RWPE2 (cell line): ENCODE measurements around the gene CALR3.

Experiments used
- ATAC-seq: fragments of 200-7000 bp; cut with Tn5 transposase; 3 replicates; pipeline ENCODE4 v1.9.1; 2021; ENCODE audit warnings: low read depth
- DNase-seq: peaks from one replicate; pipeline ENCODE4 v3.0.0-alpha.2; 2020; ENCODE audit warnings: low spot score
- H3K27ac ChIP-seq: fragments of 450-650 bp; 2 replicates; pipeline ENCODE4 v1.5.1; 2017; ENCODE audit warnings: mild to moderate bottlenecking; ENCODE audit not compliant: poor library complexity, severe bottlenecking
- H3K27me3 ChIP-seq: fragments of 250-450 bp; sonication (Bioruptor Pico); 2 replicates; pipeline ENCODE4 v1.5.1; 2021; ENCODE audit warnings: mild to moderate bottlenecking, moderate library complexity; ENCODE audit not compliant: insufficient read depth, poor library complexity, severe bottlenecking
- H3K36me3 ChIP-seq: fragments of 250-450 bp; sonication (Bioruptor Pico); 2 replicates; pipeline ENCODE4 v1.5.1; 2020; ENCODE audit warnings: low read depth, mild to moderate bottlenecking, moderate library complexity
- H3K4me1 ChIP-seq: fragments of 250-450 bp; sonication (Bioruptor Pico); 2 replicates; pipeline ENCODE4 v1.5.1; 2021; ENCODE audit warnings: mild to moderate bottlenecking, moderate library complexity; ENCODE audit not compliant: insufficient read depth, poor library complexity, severe bottlenecking
- H3K4me3 ChIP-seq: fragments of 250-450 bp; sonication (Bioruptor Pico); 2 replicates; pipeline ENCODE4 v1.5.1; 2021; ENCODE audit warnings: mild to moderate bottlenecking, moderate library complexity; ENCODE audit not compliant: severe bottlenecking
- H3K9me3 ChIP-seq: fragments of 250-450 bp; sonication (Bioruptor Pico); 2 replicates; pipeline ENCODE4 v1.5.1; 2021; ENCODE audit warnings: mild to moderate bottlenecking, moderate library complexity; ENCODE audit not compliant: severe bottlenecking
- CTCF ChIP-seq: fragments of 450-650 bp; IDR thresholded peaks from one replicate; pipeline ENCODE4 v1.5.1; 2017; ENCODE audit warnings: mild to moderate bottlenecking, moderate library complexity; ENCODE audit not compliant: poor library complexity, severe bottlenecking

The CALR3 gene

GRCh38 chr19:16542045-16542909 lies 46.3 kb upstream of the CALR3 start, which contains the start of gene CHERP:
Gene CHERP (minus strand): TSS chr19:16542437. CDS start chr19:16542378, 59 bp downstream.
- peak; percentile 91 for DNase-seq
- H3K27ac ChIP-seq = peak within 1 kb of the TSS; percentile 61
- peak; percentile 79 for ATAC-seq
- TF ChIP-seq CTCF = no peak
- no peaks in the 10 kb centered on the region for H3K9me3 ChIP-seq
- H3K36me3 ChIP-seq = peaks cover 37% of the 10 kb centered on the region
- no peaks in the 10 kb centered on the region for H3K27me3 ChIP-seq
- H3K4me3 ChIP-seq = peak within 1 kb of the TSS; percentile 94
- peaks cover 5% of the 10 kb centered on the region for H3K4me1 ChIP-seq

GRCh38 chr19:16541526-16542044 lies 45.6 kb upstream of the CALR3 start:
- peak; percentile 2; the same call in 1 of the 3 replicates for ATAC-seq
- Histone ChIP-seq H3K4me3 (peak overlapping the region; percentile 94), H3K27ac (peak overlapping the region; percentile 61), H3K4me1 (peaks cover 5% of the 10 kb centered on the region), H3K36me3 (peaks cover 40% of the 10 kb centered on the region), H3K9me3 (no peaks in the 10 kb centered on the region), H3K27me3 (no peaks in the 10 kb centered on the region)
- TF ChIP-seq CTCF = no peak
- DNase-seq = no peak

GRCh38 chr19:16540948-16541347 lies 45.0 kb upstream of the CALR3 start:
- no peak for ATAC-seq
- Histone ChIP-seq H3K4me1 (peaks cover 5% of the 10 kb centered on the region), H3K9me3 (no peaks in the 10 kb centered on the region), H3K36me3 (peaks cover 46% of the 10 kb centered on the region), H3K4me3 (peak overlapping the region; percentile 94), H3K27ac (peak overlapping the region; percentile 61), H3K27me3 (no peaks in the 10 kb centered on the region)
- DNase-seq = no peak
- TF ChIP-seq CTCF = no peak

- peaks cover 74% of the 10 kb centered on the region for H3K36me3 ChIP-seq
- H3K9me3 ChIP-seq = no peaks in the 10 kb centered on the region
- peak; percentile 50 for DNase-seq
- TF ChIP-seq CTCF = no peak
- no peak overlapping the region for H3K4me3 ChIP-seq
- no peak for ATAC-seq
- peaks cover 5% of the 10 kb centered on the region for H3K4me1 ChIP-seq
- H3K27ac ChIP-seq = no peak overlapping the region
- H3K27me3 ChIP-seq = no peaks in the 10 kb centered on the region
Measured at GRCh38 chr19:16537111-16537510, 41.1 kb upstream of the CALR3 start.

- Histone ChIP-seq H3K27me3 (no peaks in the 10 kb centered on the region), H3K27ac (no peak overlapping the region), H3K36me3 (peaks cover 76% of the 10 kb centered on the region), H3K4me3 (no peak overlapping the region), H3K9me3 (no peaks in the 10 kb centered on the region), H3K4me1 (peaks cover 5% of the 10 kb centered on the region)
- no peak for TF ChIP-seq CTCF
- no peak for ATAC-seq
- DNase-seq = no peak
Measured at GRCh38 chr19:16536130-16536529, 40.2 kb upstream of the CALR3 start.
